ENCODE results near the gene FRMD1.

DNA sequence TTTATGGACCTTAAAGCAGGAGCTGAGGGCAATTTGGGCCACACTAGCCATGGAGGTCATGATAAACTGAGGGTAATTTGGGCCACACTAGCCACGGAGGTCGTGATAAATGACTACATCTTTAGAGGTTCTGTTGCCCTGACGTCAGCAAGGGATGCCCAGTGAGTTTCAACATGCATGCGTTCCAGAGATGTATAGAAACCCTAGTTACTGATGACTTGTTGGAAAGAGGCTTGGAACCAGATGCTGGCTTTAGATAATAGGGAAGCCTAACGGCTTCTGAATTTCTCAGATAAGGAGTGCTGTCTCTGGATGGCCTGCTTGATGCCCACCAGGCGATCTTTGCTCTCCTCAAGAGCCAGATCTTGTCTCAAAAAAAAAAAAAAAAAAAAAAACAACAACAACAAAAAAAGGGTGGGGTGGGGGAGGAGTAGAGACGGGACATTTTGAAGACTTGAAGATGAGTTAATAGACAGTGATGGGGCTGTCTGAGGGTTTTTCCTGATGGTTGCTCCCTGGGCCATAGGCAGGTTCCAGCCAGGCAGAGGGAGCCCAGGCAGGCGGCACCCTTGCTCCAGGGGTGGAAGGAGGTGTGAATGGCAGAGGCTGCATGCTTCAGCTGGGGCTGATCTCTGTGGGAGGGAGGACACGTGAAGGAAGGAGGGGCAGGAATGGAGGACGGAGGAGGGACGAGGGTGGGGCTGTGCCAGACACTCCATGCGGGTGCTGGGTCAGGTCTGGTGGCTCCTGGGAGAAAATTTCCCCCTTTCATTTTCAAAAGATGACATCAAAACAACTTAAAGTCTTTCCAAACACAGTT, 27.0 kb upstream of the FRMD1 start:
- TF ChIP-seq TAF1 (IDR thresholded peaks at IDR 0.05; ENCODE audit: borderline replicate concordance, insufficient read depth, low read length): no peak
- TF ChIP-seq REST (IDR thresholded peaks at IDR 0.05; ENCODE audit: insufficient read depth in 1 of 2, low read depth in 2 of 2, low read length in 2 of 2): no peak

Data from PFSK-1 (cell line).